Common myeloid progenitor, CD34-positive (primary cell): ENCODE measurements around the gene PEMT.

Experiments
- CTCF ChIA-PET: fragments of 350-600 bp; sonication (Branson Sonifier 250); formaldehyde crosslinking; loops from one replicate; lab custom pipeline; 2021; ENCODE audit warnings: antibody characterized with exemption; lab: Charles Lee
- POLR2A ChIA-PET: fragments of 350-600 bp; sonication (Branson Sonifier 250); formaldehyde crosslinking; loops from one replicate; lab custom pipeline; 2021; ENCODE audit warnings: antibody characterized with exemption; lab: Charles Lee
- DNase-seq, 3 donors: peaks; one replicate each; pipeline versions ENCODE4 v3.0.0 to v3.0.0-alpha.2; 2013
- H3K27ac ChIP-seq, 2 experiments: 1 replicate in 1 of 2; 2 replicates in 1 of 2; pipeline ENCODE4 v1.7.0; 2013; ENCODE audit warnings: inconsistent platforms in 2 of 2, low read length in 2 of 2, mild to moderate bottlenecking in 2 of 2, low read depth in 1 of 2, moderate library complexity in 1 of 2; ENCODE audit not compliant: severe bottlenecking in 2 of 2, insufficient read depth in 1 of 2, poor library complexity in 1 of 2
- H3K27me3 ChIP-seq, 5 experiments: replicated peaks in 2 of 5; 1 replicate in 3 of 5; 2 replicates in 2 of 5; pipeline versions ENCODE4 v1.6.1 to v1.7.0; 2013; ENCODE audit warnings: low read length in 4 of 5, mild to moderate bottlenecking in 2 of 5, moderate library complexity in 2 of 5, inconsistent platforms in 1 of 5; ENCODE audit not compliant: insufficient read depth in 5 of 5, control insufficient read depth in 4 of 5
- H3K36me3 ChIP-seq, 4 experiments: 1 replicate in 2 of 4; 2 replicates in 2 of 4; pipeline versions ENCODE4 v1.6.1 to v1.7.0; 2013; ENCODE audit warnings: low read length in 3 of 4, control low read depth in 1 of 4, mild to moderate bottlenecking in 1 of 4; ENCODE audit not compliant: control insufficient read depth in 4 of 4, insufficient read depth in 4 of 4
- H3K4me1 ChIP-seq, 4 experiments: 1 replicate in 3 of 4; 2 replicates in 1 of 4; pipeline versions ENCODE4 v1.6.1 to v1.7.1; 2013; ENCODE audit warnings: low read length in 3 of 4, mild to moderate bottlenecking in 3 of 4, control low read depth in 1 of 4, inconsistent platforms in 1 of 4, moderate library complexity in 1 of 4; ENCODE audit not compliant: control insufficient read depth in 4 of 4, insufficient read depth in 4 of 4; ENCODE audit errors: control extremely low read depth in 1 of 4
- H3K4me3 ChIP-seq, 7 experiments: 1 replicate in 4 of 7; 2 replicates in 3 of 7; pipeline versions ENCODE4 v1.5.1 to v1.7.0; 2013; ENCODE audit warnings: mild to moderate bottlenecking in 7 of 7, low read length in 6 of 7, moderate library complexity in 6 of 7, inconsistent platforms in 2 of 7, low read depth in 2 of 7, control low read depth in 1 of 7; ENCODE audit not compliant: insufficient read depth in 4 of 7, control insufficient read depth in 1 of 7; ENCODE audit errors: extremely low read depth in 1 of 7
- H3K9me3 ChIP-seq, 5 experiments: 1 replicate in 4 of 5; 2 replicates in 1 of 5; pipeline versions ENCODE4 v1.6.1 to v1.7.1; 2013; ENCODE audit warnings: low read length in 4 of 5, mild to moderate bottlenecking in 2 of 5, inconsistent platforms in 1 of 5, low read depth in 1 of 5, moderate library complexity in 1 of 5; ENCODE audit not compliant: control insufficient read depth in 4 of 5, insufficient read depth in 2 of 5; ENCODE audit errors: control extremely low read depth in 1 of 5
- WGBS: methylation state at CpG from one replicate; pipeline ENCODE4 v1.1.5; 2013; ENCODE audit not compliant: insufficient coverage; 5-methylcytosine and 5-hydroxymethylcytosine counted together

PEMT gene

GRCh38 chr17:17527956-17528500 is 63.5 kb downstream of the PEMT start:
- no peaks in the 10 kb centered on the region for H3K36me3 ChIP-seq
- ChIA-PET CTCF (interaction anchor here (0.9 to 1.1 kb wide), 2 partner anchors 62 to 173 kb away, joined by 3 read pairs; no protein-coding TSS in a partner anchor), POLR2A (no interaction called here)
- DNase-seq: no peak
- WGBS: 93% methylated on average over 15 of the region's 17 CpGs
- H3K4me3 ChIP-seq: no peak overlapping the region
- H3K4me1 ChIP-seq: peaks cover 0 to 12% (median 9%) of the 10 kb centered on the region in 4 experiments
- no peak overlapping the region for H3K27ac ChIP-seq
- no peaks in the 10 kb centered on the region for H3K27me3 ChIP-seq
- H3K9me3 ChIP-seq: no peaks in the 10 kb centered on the region

- POLR2A ChIA-PET: no interaction called here
- Histone ChIP-seq H3K9me3 (no peaks in the 10 kb centered on the region), H3K4me1 (peaks cover 0 to 17% (median 11%) of the 10 kb centered on the region in 4 experiments), H3K27ac (no peak overlapping the region), H3K36me3 (no peaks in the 10 kb centered on the region), H3K27me3 (no peaks in the 10 kb centered on the region), H3K4me3 (no peak overlapping the region)
- 95% methylated on average over 10 of the region's 11 CpGs for WGBS
- CTCF ChIA-PET: interaction anchor here (1.1 kb wide), 1 partner anchor 172 kb away, joined by 3 read pairs; no protein-coding TSS in a partner anchor
- DNase-seq: no peak
These were observed 64.0 kb downstream of the PEMT start for GRCh38 chr17:17527534-17527933.

- ChIA-PET CTCF (no interaction called here), POLR2A (no interaction called here)
- WGBS: 96% methylated on average over 14 of the region's 14 CpGs
- H3K36me3 ChIP-seq: no peaks in the 10 kb centered on the region
- peaks cover 0 to 22% (median 11%) of the 10 kb centered on the region in 4 experiments for H3K4me1 ChIP-seq
- no peaks in the 10 kb centered on the region for H3K9me3 ChIP-seq
- no peak for DNase-seq
- no peaks in the 10 kb centered on the region for H3K27me3 ChIP-seq
- no peak overlapping the region for H3K4me3 ChIP-seq
- H3K27ac ChIP-seq: no peak overlapping the region
These were observed 65.1 kb downstream of the PEMT start for GRCh38 chr17:17526369-17526768.

GRCh38 chr17:17525956-17526355 is 65.6 kb downstream of the PEMT start:
- Histone ChIP-seq H3K27ac (no peak overlapping the region), H3K9me3 (no peaks in the 10 kb centered on the region), H3K36me3 (no peaks in the 10 kb centered on the region), H3K4me3 (no peak overlapping the region), H3K27me3 (no peaks in the 10 kb centered on the region), H3K4me1 (peaks cover 0 to 22% (median 11%) of the 10 kb centered on the region in 4 experiments)
- ChIA-PET CTCF (no interaction called here), POLR2A (no interaction called here)
- 94% methylated on average over 4 of the region's 6 CpGs for WGBS
- no peak for DNase-seq

GRCh38 chr17:17525311-17525710 is 66.2 kb downstream of the PEMT start:
- Histone ChIP-seq H3K36me3 (no peaks in the 10 kb centered on the region), H3K4me1 (peaks cover 0 to 22% (median 11%) of the 10 kb centered on the region in 4 experiments), H3K4me3 (no peak overlapping the region), H3K27me3 (no peaks in the 10 kb centered on the region), H3K9me3 (no peaks in the 10 kb centered on the region), H3K27ac (no peak overlapping the region)
- DNase-seq: peak in 1 of 3 donors; percentile 4
- 65% methylated on average over 12 of the region's 15 CpGs for WGBS
- CTCF ChIA-PET: no interaction called here
- POLR2A ChIA-PET: no interaction called here

- Histone ChIP-seq H3K27ac (no peak overlapping the region), H3K27me3 (no peaks in the 10 kb centered on the region), H3K36me3 (peaks cover 0 to 2% (median 0%) of the 10 kb centered on the region in 4 experiments), H3K4me1 (peaks cover 0 to 22% (median 11%) of the 10 kb centered on the region in 4 experiments), H3K4me3 (no peak overlapping the region), H3K9me3 (no peaks in the 10 kb centered on the region)
- ChIA-PET POLR2A (no interaction called here), CTCF (interaction anchor here (0.9 to 1.5 kb wide), 5 partner anchors 10 to 142 kb away, joined by 4 to 8 read pairs (median 5); no protein-coding TSS in a partner anchor)
- 95% methylated on average over 19 of the region's 19 CpGs for WGBS
- DNase-seq: no peak
These were observed 67.6 kb downstream of the PEMT start for GRCh38 chr17:17523731-17524490.
